ENCODE measurements around the gene RSPO3.
"Not testable (repeated sequence)": the region's sequence is repeated elsewhere in the genome, so short reads cannot be mapped to it uniquely, and the experiment has no call there.

RSPO3 gene

GRCh38 chr6:127083231-127083962, 35.1 kb upstream of the RSPO3 start:
- H3K36me3 ChIP-seq (ENCODE audit: insufficient read depth, low read length): no peaks in the 10 kb centered on the region
- H3K9ac ChIP-seq (ENCODE audit: insufficient read length): no peak overlapping the region
- H3K27ac ChIP-seq: no peak overlapping the region
- no peak overlapping the region for H3K4me3 ChIP-seq
- TF ChIP-seq POLR2AphosphoS5 (IDR thresholded peaks at IDR 0.05; ENCODE audit: borderline replicate concordance, low read depth, low read length) (no peak), FOXP2 (optimal IDR thresholded peaks at IDR 0.05; ENCODE audit: control extremely low read depth, extremely low read length, insufficient read depth) (no peak), EZH2 (IDR thresholded peaks at IDR 0.05) (no peak)
- no peak for DNase-seq (ENCODE audit: low read depth, low spot score)
- no peaks in the 10 kb centered on the region for H3K9me3 ChIP-seq (ENCODE audit: low read depth, low read length)

- H3K9ac ChIP-seq (ENCODE audit: insufficient read length): no peak overlapping the region
- no peak overlapping the region for H3K4me3 ChIP-seq
- H3K27ac ChIP-seq: no peak overlapping the region
- H3K36me3 ChIP-seq (ENCODE audit: insufficient read depth, low read length): no peaks in the 10 kb centered on the region
- no peak for DNase-seq (ENCODE audit: low read depth, low spot score)
- H3K9me3 ChIP-seq (ENCODE audit: low read depth, low read length): no peaks in the 10 kb centered on the region
- TF ChIP-seq FOXP2 (optimal IDR thresholded peaks at IDR 0.05; ENCODE audit: control extremely low read depth, extremely low read length, insufficient read depth) (no peak), EZH2 (IDR thresholded peaks at IDR 0.05) (no peak), POLR2AphosphoS5 (IDR thresholded peaks at IDR 0.05; ENCODE audit: borderline replicate concordance, low read depth, low read length) (no peak)
These were observed 34.5 kb upstream of the RSPO3 start for GRCh38 chr6:127083963-127084310.

DNA sequence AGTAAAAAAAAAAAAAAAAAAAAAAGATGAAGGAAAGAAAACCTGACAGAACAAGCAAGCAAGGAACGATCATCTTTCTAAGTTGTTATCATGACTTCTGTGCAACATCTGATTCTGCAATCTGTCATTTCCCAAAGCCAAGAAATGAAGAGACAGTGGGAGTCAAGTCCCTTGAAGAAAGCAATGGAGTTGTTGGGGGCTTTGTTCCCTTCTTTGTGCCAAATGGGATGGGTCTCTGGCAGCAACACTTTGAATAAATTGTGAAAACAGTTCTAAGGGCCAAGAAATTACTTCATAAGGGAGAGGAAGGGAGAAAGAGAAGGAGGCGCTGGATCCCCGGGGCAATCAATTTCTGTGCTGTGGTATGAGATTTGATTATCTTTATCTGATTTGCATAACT, 33.3 kb upstream of the RSPO3 start:
- Histone ChIP-seq H3K9ac (ENCODE audit: insufficient read length) (no peak overlapping the region), H3K27ac (no peak overlapping the region), H3K36me3 (ENCODE audit: insufficient read depth, low read length) (no peaks in the 10 kb centered on the region), H3K9me3 (ENCODE audit: low read depth, low read length) (no peaks in the 10 kb centered on the region), H3K4me3 (no peak overlapping the region)
- TF ChIP-seq POLR2AphosphoS5 (IDR thresholded peaks at IDR 0.05; ENCODE audit: borderline replicate concordance, low read depth, low read length): no peak
- no peak for TF ChIP-seq EZH2 (IDR thresholded peaks at IDR 0.05)
- no peak for TF ChIP-seq FOXP2 (optimal IDR thresholded peaks at IDR 0.05; ENCODE audit: control extremely low read depth, extremely low read length, insufficient read depth)
- DNase-seq (ENCODE audit: low read depth, low spot score): no peak

GRCh38 chr6:127090051-127090450, 28.4 kb upstream of the RSPO3 start:
- H3K9me3 ChIP-seq (ENCODE audit: low read depth, low read length): no peaks in the 10 kb centered on the region
- no peaks in the 10 kb centered on the region for H3K36me3 ChIP-seq (ENCODE audit: insufficient read depth, low read length)
- H3K9ac ChIP-seq (ENCODE audit: insufficient read length): no peak overlapping the region
- no peak overlapping the region for H3K27ac ChIP-seq
- TF ChIP-seq POLR2AphosphoS5 (IDR thresholded peaks at IDR 0.05; ENCODE audit: borderline replicate concordance, low read depth, low read length): no peak
- no peak for TF ChIP-seq EZH2 (IDR thresholded peaks at IDR 0.05)
- no peak for TF ChIP-seq FOXP2 (optimal IDR thresholded peaks at IDR 0.05; ENCODE audit: control extremely low read depth, extremely low read length, insufficient read depth)
- DNase-seq (ENCODE audit: low read depth, low spot score): no peak
- H3K4me3 ChIP-seq: no peak overlapping the region

DNA sequence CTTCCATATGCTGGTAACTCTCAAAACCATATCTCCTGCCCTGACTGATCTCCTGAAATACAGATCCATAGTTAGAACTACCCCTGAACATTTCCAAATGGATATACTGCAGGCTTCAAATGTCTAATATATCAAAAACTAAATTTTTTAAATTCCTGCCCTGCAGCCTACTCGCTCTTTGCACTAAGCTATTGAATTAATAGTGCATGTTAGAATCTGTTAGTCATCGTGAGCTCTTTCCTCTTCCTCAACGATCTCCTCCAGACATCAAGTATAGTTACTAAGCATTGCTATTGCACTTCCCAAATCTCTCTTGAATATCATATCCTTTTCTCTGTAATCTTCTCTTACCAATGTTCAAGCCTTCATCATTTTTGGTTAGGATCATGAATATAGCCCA, 26.0 kb upstream of the RSPO3 start:
- Histone ChIP-seq H3K9me3 (ENCODE audit: low read depth, low read length) (no peaks in the 10 kb centered on the region), H3K4me3 (no peak overlapping the region), H3K27ac (no peak overlapping the region), H3K9ac (ENCODE audit: insufficient read length) (no peak overlapping the region), H3K36me3 (ENCODE audit: insufficient read depth, low read length) (no peaks in the 10 kb centered on the region)
- no peak for DNase-seq (ENCODE audit: low read depth, low spot score)
- TF ChIP-seq EZH2 (IDR thresholded peaks at IDR 0.05): no peak
- no peak for TF ChIP-seq POLR2AphosphoS5 (IDR thresholded peaks at IDR 0.05; ENCODE audit: borderline replicate concordance, low read depth, low read length)
- TF ChIP-seq FOXP2 (optimal IDR thresholded peaks at IDR 0.05; ENCODE audit: control extremely low read depth, extremely low read length, insufficient read depth): no peak

- Histone ChIP-seq H3K4me3 (no peak overlapping the region), H3K9ac (ENCODE audit: insufficient read length) (no peak overlapping the region), H3K27ac (no peak overlapping the region), H3K9me3 (ENCODE audit: low read depth, low read length) (no peaks in the 10 kb centered on the region), H3K36me3 (ENCODE audit: insufficient read depth, low read length) (no peaks in the 10 kb centered on the region)
- no peak for TF ChIP-seq FOXP2 (optimal IDR thresholded peaks at IDR 0.05; ENCODE audit: control extremely low read depth, extremely low read length, insufficient read depth)
- TF ChIP-seq EZH2 (IDR thresholded peaks at IDR 0.05): no peak
- no peak for TF ChIP-seq POLR2AphosphoS5 (IDR thresholded peaks at IDR 0.05; ENCODE audit: borderline replicate concordance, low read depth, low read length)
- DNase-seq (ENCODE audit: low read depth, low spot score): no peak
These were observed 23.7 kb upstream of the RSPO3 start for GRCh38 chr6:127094791-127095190.

DNA sequence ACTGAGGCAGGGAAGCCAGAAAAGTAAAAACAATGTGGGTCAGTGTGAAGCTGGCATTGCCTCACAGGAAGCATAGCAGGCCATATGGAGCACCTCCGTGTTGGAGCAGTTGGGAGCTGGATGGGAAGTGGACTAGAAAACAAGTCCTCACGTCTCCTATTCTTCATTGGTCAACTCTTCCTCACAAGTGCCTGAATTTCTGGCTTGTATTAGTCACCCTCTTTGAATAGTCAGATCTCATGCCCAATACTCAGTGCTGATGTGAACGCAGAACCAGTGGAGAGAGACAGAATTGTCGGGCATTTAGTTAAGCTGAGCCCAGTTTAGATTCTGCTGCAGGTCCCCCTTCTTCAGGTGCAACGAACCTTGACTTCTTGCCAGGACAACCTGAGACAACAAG, 22.3 kb upstream of the RSPO3 start:
- DNase-seq (ENCODE audit: low read depth, low spot score): no peak
- no peaks in the 10 kb centered on the region for H3K36me3 ChIP-seq (ENCODE audit: insufficient read depth, low read length)
- no peak overlapping the region for H3K9ac ChIP-seq (ENCODE audit: insufficient read length)
- no peak overlapping the region for H3K4me3 ChIP-seq
- no peaks in the 10 kb centered on the region for H3K9me3 ChIP-seq (ENCODE audit: low read depth, low read length)
- H3K27ac ChIP-seq: no peak overlapping the region
- TF ChIP-seq POLR2AphosphoS5 (IDR thresholded peaks at IDR 0.05; ENCODE audit: borderline replicate concordance, low read depth, low read length): no peak
- no peak for TF ChIP-seq EZH2 (IDR thresholded peaks at IDR 0.05)

DNA sequence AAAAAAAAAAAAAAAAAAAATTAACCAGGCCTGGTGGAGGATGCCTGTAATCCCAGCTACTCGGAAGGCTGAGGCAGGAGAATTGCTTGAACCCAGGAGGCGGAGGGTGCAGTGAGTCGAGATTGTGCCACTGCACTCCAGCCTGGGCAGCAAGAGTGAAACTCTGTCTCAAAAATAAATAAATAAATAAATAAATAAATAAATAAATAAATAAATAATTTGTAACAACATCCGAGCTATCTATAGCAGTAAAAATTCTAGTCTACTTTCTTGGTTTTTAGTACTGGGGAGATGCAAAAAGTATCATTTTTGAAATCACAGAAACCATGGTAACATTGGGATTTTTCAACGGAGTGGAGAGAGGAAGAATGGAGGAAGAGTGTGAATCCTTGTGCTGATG, 21.0 kb upstream of the RSPO3 start:
- not testable (repeated sequence) for H3K9me3 ChIP-seq (ENCODE audit: low read depth, low read length); H3K36me3 ChIP-seq (ENCODE audit: insufficient read depth, low read length); H3K9ac ChIP-seq (ENCODE audit: insufficient read length); DNase-seq (ENCODE audit: low read depth, low spot score); H3K27ac ChIP-seq; H3K4me3 ChIP-seq

- Histone ChIP-seq H3K27ac (no peak overlapping the region), H3K9ac (ENCODE audit: insufficient read length) (no peak overlapping the region), H3K4me3 (no peak overlapping the region), H3K36me3 (ENCODE audit: insufficient read depth, low read length) (no peaks in the 10 kb centered on the region), H3K9me3 (ENCODE audit: low read depth, low read length) (no peaks in the 10 kb centered on the region)
- no peak for TF ChIP-seq FOXP2 (optimal IDR thresholded peaks at IDR 0.05; ENCODE audit: control extremely low read depth, extremely low read length, insufficient read depth)
- TF ChIP-seq POLR2AphosphoS5 (IDR thresholded peaks at IDR 0.05; ENCODE audit: borderline replicate concordance, low read depth, low read length): no peak
- no peak for TF ChIP-seq EZH2 (IDR thresholded peaks at IDR 0.05)
- DNase-seq (ENCODE audit: low read depth, low spot score): peak; percentile 18
These were observed 17.8 kb upstream of the RSPO3 start for GRCh38 chr6:127100510-127101140.

Measured in SK-N-MC (cell line).